Endothelial cell of umbilical vein (primary cell): ENCODE measurements around the gene RAB40C.

Experiments used
- EZH2 ChIP-seq: IDR thresholded peaks from 2 replicates; pipeline ENCODE4 v1.6.1; 2012; ENCODE audit warnings: borderline replicate concordance, low read depth, mild to moderate bottlenecking, moderate library complexity, low read length, inconsistent platforms; ENCODE audit not compliant: severe bottlenecking
- JUN ChIP-seq: IDR thresholded peaks from 2 replicates; pipeline ENCODE4 v1.6.1; 2011; ENCODE audit warnings: borderline replicate concordance, low read depth; ENCODE audit not compliant: insufficient read length, insufficient read depth
- MYC ChIP-seq: IDR thresholded peaks from one replicate; pipeline ENCODE4 v1.6.1; 2011; ENCODE audit warnings: mild to moderate bottlenecking, low read depth, low read length
- POLR2A ChIP-seq: IDR thresholded peaks from 2 replicates; pipeline ENCODE4 v1.6.1; 2012; ENCODE audit warnings: low read depth, mild to moderate bottlenecking, control low read depth, low read length
- POLR2AphosphoS5 ChIP-seq: IDR thresholded peaks from 2 replicates; pipeline ENCODE4 v1.6.1; 2012; ENCODE audit warnings: low read depth, mild to moderate bottlenecking, control low read depth, low read length, moderate library complexity; ENCODE audit not compliant: insufficient read depth
- TF ChIP-seq, protein P1 (sequence below), 2 donors: IDR thresholded peaks; 1 replicate in 1 of 2; 2 replicates in 1 of 2; pipeline ENCODE4 v1.5.1; 2011; ENCODE audit warnings: low read length in 2 of 2, mild to moderate bottlenecking in 2 of 2, moderate library complexity in 2 of 2, control low read depth in 1 of 2, inconsistent platforms in 1 of 2, low read depth in 1 of 2; ENCODE audit not compliant: insufficient read depth in 1 of 2; ENCODE audit errors: extremely low read depth in 1 of 2
- TF ChIP-seq, protein P2 (sequence below): IDR thresholded peaks from 2 replicates; pipeline ENCODE4 v1.6.1; 2011; ENCODE audit not compliant: insufficient read depth, insufficient read length

DNA sequence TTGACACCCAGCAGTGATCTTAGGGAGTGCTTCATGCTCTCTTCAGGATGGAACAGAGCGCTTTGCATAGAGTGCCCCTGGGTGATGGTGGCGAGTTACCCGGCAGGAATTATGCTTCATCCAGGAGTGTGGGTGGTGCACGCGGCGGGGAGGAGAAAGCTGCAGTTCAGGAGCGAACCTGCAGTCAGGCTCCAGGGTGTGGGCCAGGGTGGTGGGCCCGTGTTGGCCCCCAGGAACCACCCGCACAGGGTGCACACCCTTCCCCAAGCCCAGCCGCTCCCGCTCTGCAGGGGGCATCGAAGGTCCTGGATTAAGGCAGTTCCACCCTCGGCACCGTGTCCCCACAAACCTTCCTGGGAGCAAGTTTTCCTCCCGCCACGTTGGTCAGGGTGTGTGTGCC, 3.9 kb downstream of the RAB40C start:
- TF ChIP-seq, protein P1, sequence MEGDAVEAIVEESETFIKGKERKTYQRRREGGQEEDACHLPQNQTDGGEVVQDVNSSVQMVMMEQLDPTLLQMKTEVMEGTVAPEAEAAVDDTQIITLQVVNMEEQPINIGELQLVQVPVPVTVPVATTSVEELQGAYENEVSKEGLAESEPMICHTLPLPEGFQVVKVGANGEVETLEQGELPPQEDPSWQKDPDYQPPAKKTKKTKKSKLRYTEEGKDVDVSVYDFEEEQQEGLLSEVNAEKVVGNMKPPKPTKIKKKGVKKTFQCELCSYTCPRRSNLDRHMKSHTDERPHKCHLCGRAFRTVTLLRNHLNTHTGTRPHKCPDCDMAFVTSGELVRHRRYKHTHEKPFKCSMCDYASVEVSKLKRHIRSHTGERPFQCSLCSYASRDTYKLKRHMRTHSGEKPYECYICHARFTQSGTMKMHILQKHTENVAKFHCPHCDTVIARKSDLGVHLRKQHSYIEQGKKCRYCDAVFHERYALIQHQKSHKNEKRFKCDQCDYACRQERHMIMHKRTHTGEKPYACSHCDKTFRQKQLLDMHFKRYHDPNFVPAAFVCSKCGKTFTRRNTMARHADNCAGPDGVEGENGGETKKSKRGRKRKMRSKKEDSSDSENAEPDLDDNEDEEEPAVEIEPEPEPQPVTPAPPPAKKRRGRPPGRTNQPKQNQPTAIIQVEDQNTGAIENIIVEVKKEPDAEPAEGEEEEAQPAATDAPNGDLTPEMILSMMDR (IDR thresholded peaks at IDR 0.05; ENCODE audit: extremely low read depth in 1 of 2, insufficient read depth in 1 of 2, low read depth in 1 of 2, low read length in 2 of 2) = no peak
- TF ChIP-seq JUN (no peak), POLR2A (no peak), EZH2 (no peak), POLR2AphosphoS5 (no peak), MYC (no peak)
- TF ChIP-seq, protein P2, sequence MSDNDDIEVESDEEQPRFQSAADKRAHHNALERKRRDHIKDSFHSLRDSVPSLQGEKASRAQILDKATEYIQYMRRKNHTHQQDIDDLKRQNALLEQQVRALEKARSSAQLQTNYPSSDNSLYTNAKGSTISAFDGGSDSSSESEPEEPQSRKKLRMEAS = no peak
